Middle frontal gyrus (tissue), 1 donor: ENCODE measurements around the gene GPR37L1.
"Not testable (repeated sequence)": the region's sequence is repeated elsewhere in the genome, so short reads cannot be mapped to it uniquely, and the experiment has no call there.

Source experiments
- DNase-seq: peaks from one replicate; pipeline ENCODE4 v3.0.0-alpha.2; 2015; ENCODE audit warnings: low spot score; ENCODE audit errors: extremely low spot score

Gene GPR37L1

DNA sequence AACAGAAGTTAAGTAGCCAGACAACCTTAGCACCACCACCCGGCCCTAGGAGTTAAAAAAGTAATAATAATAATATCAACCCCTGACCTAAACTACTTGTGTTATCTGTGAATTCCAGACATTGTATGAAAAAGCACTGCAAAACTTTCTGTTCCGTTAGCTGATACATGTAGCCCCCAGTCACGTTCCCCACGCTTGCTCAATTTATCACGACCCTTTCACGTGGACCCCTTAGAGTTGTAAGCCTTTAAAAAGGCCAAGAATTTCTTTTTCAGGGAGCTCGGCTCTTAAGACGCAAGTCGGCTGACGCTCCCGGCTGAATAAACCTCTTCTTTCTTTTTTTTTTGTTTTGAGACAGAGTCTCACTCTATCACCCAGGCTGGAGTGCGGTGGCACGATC lies 44.3 kb downstream of the GPR37L1 start:
- not testable (repeated sequence) for DNase-seq

DNA sequence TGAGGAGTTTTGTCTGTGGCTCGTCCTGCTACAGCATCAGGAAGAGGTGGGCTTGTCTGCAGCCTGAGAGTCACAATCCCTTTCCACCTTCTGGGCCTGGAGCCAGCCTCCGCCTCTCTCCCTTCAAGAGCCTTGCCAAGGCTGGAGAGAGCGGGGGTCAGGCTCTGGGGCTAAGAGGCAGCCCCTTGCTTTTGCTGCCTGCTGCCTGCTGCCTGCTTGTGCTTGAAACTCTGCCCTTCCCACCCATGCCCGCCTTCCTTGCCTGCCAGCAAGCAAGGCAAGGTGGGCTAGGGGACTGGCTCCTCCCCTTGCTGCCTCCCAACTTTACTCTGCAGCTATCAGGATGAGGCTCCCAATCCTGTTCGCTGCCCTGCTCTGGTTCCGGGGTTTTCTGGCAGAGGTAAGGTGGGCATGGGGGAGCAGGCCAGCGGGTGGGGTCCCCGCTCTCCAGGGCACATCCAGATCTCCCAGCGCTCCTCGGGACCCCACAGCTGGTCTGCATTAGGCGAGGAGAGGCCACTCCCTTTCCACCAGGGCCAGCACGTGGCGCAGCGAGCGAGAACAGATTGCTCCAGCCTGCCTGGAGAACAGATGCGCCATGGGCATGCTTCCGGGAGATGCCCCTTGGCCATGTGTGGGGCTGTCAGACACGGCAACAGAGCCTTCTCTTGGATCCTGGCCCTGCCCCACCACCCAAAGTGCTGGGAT lies 45.1 kb downstream of the GPR37L1 start:
- DNase-seq, result no peak

DNA sequence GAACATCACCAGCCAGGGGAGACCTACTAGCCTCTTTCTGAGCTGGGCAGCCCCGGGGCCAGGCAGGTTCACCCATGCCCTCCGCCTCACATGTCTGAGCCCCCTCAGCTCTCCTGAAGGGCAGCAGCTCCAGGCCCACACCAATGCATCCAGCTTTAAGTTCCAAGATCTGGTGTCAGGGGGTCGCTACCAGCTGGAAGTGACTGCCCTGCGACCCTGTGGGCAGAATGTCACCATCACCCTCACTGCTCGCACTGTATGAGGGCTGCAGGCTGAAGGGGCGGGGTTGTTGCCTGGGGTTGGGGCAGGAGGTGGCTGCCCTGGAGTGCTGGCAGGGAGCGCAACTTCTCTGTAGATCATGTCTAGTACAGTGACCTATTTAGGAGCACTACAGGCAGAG lies 46.1 kb downstream of the GPR37L1 start:
- DNase-seq, result no peak

DNA sequence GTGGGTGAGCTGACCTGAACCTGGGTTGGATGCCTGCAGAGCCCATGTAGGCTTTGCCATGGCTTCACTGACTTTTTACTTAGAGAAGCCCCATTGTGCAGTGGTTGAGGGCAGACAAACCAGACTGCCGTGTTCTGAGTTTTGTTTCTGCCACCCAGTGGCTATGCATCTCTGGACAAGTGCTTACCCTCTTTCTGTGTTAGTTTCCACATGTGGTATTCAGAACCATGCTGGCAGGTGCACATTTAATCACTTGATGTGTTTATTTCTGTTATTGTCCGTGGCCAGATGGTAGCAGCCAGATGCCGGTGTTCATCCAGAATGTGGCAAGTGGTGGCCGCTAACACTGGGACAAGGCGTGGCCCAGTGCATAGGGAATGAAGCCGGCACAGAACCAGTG lies 48.0 kb downstream of the GPR37L1 start:
- no peak for DNase-seq

DNA sequence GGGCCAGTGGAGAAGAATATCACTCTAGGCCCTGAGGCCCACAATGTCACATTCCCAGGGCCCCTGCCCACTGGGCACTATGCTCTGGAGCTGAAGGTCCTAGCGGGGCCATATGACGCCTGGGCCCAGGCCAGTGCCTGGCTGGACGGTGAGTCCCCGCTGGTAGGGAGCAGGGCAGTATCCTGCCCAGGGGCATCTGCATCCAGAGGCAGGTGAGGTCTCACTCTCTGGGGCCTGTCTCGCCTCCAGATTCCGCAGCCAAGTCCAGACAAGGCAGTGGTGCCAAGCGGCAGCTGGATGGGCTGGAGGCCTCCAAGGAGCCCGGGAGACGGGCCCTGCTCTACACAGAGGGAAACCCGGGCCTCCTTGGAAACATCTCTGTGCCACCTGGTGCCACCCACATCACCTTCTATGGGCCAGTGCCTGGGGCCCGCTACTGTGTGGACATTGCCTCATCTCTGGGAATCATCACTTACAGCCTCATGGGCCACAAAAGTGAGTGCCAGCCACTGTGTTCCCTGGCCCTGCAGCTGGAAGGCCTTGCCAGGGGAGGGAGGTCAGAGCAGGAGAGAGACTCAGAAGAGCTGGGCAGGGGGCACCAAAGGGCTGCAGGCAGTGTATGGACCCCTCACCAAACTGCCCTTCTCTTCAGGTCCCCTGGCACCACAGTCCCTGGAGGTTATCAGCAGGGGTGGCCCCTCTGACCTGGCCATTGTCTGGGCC lies 48.7 kb downstream of the GPR37L1 start:
- DNase-seq, result no peak

DNA sequence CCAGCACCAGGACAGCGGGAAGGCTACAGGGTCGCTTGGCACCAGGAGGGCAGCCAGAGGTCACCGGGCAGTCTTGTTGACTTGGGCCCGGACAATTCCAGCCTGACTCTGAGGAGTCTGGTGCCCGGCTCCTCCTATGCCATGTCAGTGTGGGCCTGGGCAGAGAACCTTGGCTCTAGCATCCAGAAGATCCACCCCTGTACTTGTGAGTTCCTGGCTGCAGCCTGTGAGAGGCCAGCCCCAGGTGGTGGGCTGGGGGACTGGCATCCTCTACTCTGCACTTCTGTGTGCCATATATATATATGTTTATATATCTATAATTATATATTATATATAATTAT lies 49.3 kb downstream of the GPR37L1 start:
- DNase-seq, result no peak

DNA sequence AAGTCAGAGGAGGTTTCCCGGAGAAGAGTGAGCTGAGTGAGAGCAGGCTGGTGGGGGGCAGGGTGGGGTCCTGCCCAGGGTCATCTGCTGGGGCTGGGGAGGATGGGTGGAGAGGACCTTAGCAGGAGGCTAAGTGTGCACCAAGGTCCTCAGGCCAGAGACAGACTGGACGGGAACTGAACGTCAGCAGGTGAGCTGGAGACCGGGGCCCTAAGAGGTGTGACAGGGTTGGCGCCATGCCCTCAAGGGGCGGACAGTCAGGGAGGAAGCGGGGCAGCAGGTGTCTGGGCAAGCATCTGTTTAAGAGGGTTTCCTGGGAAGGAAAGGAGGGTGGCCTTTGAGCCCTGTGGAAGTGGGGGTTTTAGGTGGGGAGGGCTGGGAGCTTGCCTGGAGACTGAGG lies 51.3 kb downstream of the GPR37L1 start:
- DNase-seq, result no peak

DNA sequence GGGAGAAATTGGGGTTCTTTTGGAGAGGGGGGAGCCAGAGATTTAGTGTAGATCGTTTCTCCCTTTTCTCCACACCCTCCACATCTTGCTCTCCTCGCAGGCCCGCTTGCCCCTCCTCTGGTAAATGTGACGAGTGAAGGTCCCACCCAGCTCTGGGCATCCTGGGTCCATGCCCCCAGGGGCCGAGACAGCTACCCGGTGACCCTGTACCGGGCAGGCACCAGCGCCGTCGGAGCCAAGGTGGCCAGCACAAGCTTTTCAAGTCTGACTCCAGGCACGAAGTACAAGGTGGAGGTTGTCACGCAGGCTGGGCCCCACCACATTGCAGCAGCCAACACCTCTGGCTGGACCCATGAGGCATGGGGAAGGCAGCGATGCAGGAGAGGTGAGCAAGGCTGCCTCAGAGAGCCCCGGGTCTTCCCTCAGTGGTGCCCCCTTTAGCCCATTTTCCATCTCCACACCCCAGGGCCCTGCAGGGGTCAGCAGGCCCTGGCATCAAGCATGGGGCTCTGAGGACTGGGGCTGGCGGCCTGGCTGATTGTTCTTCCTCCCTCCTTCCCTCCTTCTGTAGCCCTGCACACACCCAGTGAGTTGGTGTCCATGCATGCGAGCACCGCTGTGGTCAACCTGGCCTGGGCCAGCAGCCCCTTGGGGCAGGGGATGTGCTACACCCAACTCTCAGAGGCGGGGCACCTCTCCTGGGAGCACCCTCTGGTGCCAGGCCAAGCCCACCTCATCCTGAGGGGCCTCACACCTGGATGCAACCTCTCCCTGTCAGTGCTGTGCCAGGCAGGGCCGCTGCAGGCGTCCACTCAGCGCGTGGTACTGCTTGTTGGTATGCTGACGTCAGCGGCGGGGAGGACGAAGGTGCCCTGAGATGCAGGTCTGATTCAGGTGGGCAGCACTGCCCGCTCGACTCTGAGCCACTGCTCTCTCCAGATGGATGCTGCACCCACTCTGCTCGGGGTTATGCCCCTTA lies 54.5 kb downstream of the GPR37L1 start:
- DNase-seq, result no peak

DNA sequence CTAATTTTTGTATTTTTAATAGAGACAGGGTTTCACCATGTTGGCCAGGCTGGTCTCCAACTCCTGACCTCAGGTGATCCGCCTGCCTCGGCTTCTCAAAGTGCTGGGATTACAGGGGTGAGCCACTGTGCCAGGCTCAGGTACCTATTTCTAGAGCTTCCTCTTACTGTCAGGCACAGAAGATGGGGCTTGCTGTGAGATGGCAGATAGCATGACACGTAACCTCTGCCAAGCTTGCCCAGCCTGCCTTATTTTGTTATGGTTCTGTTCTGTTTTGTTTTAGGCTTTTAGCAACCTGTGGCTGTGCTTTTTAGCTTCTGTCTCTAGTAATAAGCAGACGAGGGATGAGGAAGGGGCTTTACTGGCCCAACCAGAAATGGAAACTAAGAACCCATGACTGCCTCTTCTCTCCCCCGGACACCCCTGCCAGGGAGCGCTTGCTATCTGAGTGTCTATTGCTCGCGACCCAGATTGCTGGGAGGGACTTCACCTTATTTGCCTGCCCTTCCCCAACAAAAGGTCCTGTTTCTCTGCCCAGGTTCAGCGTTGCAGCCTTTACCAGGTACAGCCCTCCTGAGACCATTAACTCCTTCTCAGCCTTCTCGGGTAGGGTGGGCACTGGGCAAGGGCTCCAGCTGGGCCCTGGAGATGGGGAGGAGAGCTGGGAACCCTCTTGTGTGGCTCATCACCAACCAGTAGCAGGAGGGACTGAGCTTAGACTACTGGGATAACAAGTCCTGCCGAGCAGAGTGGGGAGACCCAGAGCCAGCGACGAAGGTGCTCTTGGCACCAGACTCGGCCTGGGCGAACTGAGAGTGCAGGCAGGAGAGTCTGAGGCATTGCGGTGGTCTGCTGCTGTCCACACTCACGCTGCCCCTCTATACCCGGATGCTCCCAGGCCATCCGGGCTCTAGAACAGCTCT lies 57.4 kb downstream of the GPR37L1 start:
- DNase-seq, result no peak

DNA sequence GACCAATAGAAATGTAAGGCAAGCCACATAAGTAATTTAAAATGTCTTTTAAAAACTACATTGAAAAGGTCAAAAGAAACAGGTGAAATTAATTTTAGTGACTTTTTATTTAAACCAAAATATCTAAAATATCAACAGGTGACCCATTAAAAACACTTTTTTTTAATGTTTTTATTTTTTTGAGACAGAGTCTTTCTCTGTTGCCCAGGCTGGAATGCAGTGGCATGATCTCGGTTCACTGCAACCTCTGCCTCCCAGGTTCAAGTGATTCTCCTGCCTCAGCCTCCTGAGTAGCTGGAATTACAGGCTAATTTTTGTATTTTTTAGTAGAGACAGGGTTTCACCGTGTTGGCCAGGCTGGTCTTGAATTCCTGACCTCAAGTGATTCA lies 58.0 kb downstream of the GPR37L1 start:
- not testable (repeated sequence) for DNase-seq

DNA sequence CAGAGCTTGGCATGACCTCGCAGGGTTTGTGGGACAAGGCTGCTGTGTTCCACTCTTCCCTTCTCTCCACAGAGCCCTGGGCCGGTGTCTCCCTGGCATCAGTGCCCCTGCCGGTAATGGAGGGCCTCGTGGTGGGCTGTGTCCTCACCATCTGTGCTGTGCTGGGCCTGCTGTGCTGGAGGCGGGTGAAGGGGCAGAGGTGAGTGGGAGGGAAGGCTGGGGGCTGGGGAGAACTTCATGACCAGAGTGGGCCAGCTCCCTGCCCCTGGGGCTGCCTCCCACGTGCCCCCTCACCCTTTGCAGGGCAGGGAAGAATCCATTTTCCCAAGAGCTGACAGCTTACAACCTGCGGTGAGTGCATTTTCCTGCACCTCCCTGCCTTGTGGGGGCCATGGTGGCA lies 58.9 kb downstream of the GPR37L1 start:
- no peak for DNase-seq

DNA sequence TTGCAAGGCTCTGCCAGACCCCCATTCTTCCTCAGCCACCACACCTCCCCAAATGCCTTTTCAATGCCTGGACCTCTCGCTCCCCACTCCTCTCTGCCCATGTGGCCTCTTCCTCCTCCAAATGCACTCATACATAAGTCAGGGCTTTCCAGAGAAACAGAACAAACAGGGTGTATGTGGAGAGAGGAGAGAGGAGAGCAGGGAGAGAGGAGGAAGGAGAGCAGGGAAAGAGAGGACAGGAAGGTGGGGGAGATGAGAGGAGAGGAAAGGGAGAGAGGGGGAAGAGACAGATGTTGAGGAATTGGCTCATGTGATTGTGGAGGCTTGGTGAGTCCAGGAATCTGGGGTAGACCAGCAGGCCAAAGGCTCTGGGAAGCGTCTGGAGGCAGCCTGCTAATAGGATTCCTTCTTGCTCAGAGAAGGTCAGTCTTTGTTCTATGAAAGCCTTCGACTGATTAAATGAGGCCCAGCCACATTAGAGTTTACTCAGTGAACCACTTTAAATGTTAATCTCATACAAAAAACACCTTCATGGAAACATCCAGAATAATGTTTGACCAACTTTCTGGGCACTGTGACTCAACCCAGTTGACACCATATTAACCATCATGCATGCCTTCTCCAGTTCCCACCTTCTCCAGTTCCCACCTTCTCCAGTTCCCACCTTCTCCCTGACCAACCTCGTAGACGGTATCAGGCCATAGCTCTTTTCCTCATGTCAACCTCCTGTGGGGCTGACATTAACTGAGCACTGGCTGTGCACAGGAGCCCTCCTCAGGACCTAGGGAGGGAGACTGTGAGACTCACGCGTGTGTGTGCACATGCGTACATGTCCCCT lies 59.5 kb downstream of the GPR37L1 start:
- DNase-seq, result no peak
